ENCODE measurements around the gene OR7C2. TPM values are rescaled to one million over a fixed set of nuclear protein-coding genes. Genes with fewer than 3 reads are reported as not detected.

Gene OR7C2
- total RNA-seq, 6 experiments from 2014 or later, result not detected

GRCh38 chr19:14949876-14950275 is 8.6 kb downstream of the OR7C2 start:
- Histone ChIP-seq H3K4me3 (no peak overlapping the region), H3K27ac (no peak overlapping the region), H3K27me3 (no peaks in the 10 kb centered on the region), H3K9me3 (no peaks in the 10 kb centered on the region), H3K4me1 (no peaks in the 10 kb centered on the region), H3K36me3 (no peaks in the 10 kb centered on the region)
- DNase-seq (no peak), ATAC-seq (no peak)
- 32% methylated on average over 7 of the region's 8 CpGs for WGBS (ENCODE audit: insufficient coverage, low coverage, low lambda C conversion rate, missing lambda C conversion rate)
- intact Hi-C loops (cut with DNase I), result no loop called here
- no peak for TF ChIP-seq CTCF (IDR thresholded peaks at IDR 0.05)
- no peak for TF ChIP-seq POLR2A (IDR thresholded peaks at IDR 0.05)

- DNase-seq (no peak), ATAC-seq (no peak)
- H3K27ac ChIP-seq, result no peak overlapping the region
- no peaks in the 10 kb centered on the region for H3K27me3 ChIP-seq
- no peaks in the 10 kb centered on the region for H3K9me3 ChIP-seq
- H3K4me1 ChIP-seq, result no peaks in the 10 kb centered on the region
- intact Hi-C loops (cut with DNase I), result no loop called here
- no peak overlapping the region for H3K4me3 ChIP-seq
- WGBS (ENCODE audit: insufficient coverage, low coverage, low lambda C conversion rate, missing lambda C conversion rate), result 100% methylated on average over 1 of the region's 1 CpG
- H3K36me3 ChIP-seq, result no peaks in the 10 kb centered on the region
- no peak for TF ChIP-seq CTCF (IDR thresholded peaks at IDR 0.05)
- no peak for TF ChIP-seq POLR2A (IDR thresholded peaks at IDR 0.05)
Measured at GRCh38 chr19:14950421-14950820, 9.1 kb downstream of the OR7C2 start.

GRCh38 chr19:14952767-14953166 is 11.5 kb downstream of the OR7C2 start:
- Histone ChIP-seq H3K36me3 (no peaks in the 10 kb centered on the region), H3K27ac (no peak overlapping the region), H3K4me3 (no peak overlapping the region), H3K4me1 (no peaks in the 10 kb centered on the region), H3K27me3 (no peaks in the 10 kb centered on the region), H3K9me3 (no peaks in the 10 kb centered on the region)
- TF ChIP-seq CTCF (IDR thresholded peaks at IDR 0.05), result no peak
- TF ChIP-seq POLR2A (IDR thresholded peaks at IDR 0.05), result no peak
- no peak for DNase-seq
- ATAC-seq, result no peak
- WGBS (ENCODE audit: insufficient coverage, low coverage, low lambda C conversion rate, missing lambda C conversion rate), result 71% methylated on average over 10 of the region's 11 CpGs
- intact Hi-C loops (cut with DNase I), result no loop called here

- Histone ChIP-seq H3K4me3 (no peak overlapping the region), H3K27me3 (no peaks in the 10 kb centered on the region)
Measured at GRCh38 chr19:14954071-14954655, 12.9 kb downstream of the OR7C2 start.

More at GRCh38 chr19:14954071-14954655, 12.9 kb downstream of the OR7C2 start:
- DNase-seq (no peak), ATAC-seq (peak in 1 of 4 donors; percentile 40)
- Histone ChIP-seq H3K27ac (no peak overlapping the region), H3K36me3 (no peaks in the 10 kb centered on the region), H3K4me1 (no peaks in the 10 kb centered on the region), H3K9me3 (no peaks in the 10 kb centered on the region)
- WGBS (ENCODE audit: insufficient coverage, low coverage, low lambda C conversion rate, missing lambda C conversion rate), result 20% methylated on average over 17 of the region's 24 CpGs
- TF ChIP-seq POLR2A (IDR thresholded peaks at IDR 0.05) (no peak), CTCF (IDR thresholded peaks at IDR 0.05) (no peak)
- intact Hi-C loops (cut with DNase I), result no loop called here
